GOT3 (cell line): ENCODE measurements around the gene QRICH1.

ENCODE experiments used
- DNase-seq: peaks from one replicate; lab custom pipeline; 2025; ENCODE audit warnings: mixed read lengths; lab: John Stamatoyannopoulos, UW

The QRICH1 gene

DNA sequence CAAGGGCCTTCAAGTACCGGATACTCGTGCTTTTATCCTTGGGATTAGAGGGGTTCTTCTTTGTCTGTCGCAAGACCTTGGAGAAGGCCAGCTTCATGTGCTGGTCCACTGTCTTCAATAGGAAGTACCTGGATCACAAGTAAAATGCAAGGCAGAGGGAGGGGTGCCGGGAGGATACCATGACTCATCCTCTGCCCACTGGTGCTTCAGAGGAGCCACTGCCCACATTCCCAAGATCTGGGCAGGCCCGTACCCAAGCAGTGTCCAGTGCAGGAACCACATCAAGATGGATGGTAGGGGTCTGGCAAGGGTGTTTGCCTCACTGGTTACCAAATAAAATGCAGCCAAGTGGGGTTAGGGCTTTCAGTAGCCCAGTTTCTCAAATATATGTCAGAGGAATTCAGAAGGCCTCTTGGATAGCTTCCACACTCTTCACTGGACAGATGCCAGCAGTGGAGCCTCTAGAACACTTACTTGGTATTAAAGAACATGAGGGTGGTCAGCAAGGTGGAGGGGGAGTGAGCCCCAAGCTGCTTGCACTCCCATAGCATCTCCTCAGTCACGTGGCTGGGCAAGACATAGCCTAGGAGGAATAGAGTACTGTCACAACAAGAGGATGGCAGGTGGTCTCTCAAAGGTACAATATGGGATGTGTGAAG, 61.1 kb downstream of the QRICH1 start:
- no peak for DNase-seq

DNA sequence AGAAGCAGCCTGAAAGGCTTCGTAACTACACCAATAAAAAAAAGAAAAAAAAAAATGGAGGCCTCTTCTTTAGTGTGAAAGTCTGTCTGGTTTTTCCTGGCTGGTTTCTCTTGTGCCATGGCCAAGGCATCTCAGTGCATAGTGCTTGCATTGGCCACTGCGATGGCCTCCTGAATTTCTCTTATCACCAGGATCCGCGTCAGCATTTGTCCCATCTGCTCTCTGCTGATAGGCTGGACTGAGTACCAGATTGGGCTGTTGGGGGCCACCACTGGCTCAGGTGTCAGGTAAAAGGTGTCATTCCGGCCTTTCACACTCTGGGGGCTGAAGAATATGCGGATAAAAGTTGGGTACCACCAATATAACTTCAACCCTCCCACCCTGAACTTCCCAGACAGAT, 63.5 kb downstream of the QRICH1 start:
- no peak for DNase-seq

DNA sequence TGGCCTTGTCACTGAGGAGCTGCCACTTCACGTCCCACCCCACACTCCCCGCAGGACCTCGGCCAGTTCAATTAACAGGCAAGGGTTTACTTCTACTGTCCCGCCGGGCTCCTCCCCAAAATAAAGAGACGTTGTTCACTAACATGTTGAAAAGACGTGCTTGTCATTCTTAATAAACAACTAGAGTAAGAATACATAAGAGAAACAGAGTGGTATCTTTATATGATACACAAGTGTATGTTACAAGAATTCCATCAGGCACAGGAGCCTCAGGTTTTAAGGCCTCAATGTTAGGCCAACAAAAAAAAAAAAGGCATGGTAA, 64.3 kb downstream of the QRICH1 start:
- DNase-seq = no peak

DNA sequence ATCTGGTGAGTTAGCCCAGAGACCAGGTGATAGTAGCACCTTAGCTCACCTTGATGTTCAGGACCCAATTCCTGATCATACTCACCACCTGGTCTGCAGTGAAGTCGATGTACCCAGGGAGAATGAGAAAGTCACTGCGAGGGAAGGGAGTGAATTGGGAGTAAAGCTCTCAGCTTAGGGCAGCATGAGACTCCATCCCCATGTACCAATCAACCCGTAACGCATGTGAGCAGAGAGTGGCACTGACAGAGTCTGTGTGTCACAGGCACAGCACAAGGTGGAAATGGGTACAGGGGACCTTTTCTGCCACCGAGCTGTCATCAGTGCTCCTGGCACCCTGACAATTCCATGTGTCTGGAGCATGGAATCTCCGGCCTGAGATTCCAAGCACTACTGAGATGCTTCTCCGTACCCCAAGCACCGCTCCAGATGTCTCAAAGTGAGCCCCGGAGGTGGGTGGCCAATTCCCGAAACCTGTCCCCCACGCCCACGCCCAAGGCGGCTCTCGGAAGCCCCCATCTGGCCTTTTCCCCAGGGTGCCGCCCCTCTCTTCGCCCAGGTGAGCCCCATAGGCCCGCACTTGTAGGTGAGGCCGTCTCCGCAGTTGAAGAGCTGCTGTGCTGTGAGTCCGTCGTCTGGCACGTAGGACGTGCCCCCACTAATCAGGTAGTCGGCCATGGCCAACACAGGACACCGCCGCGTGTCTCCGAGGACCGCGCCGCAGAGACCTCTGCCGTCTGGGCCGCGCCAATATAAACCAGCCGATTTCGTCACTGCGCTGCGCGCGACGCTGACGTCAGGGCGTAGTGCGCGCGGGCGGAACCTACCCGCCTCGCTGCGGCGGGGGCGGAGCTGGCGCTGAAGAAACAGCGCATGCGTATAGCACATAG, 65.0 kb downstream of the QRICH1 start, which contains the start of gene IMPDH2:
Gene IMPDH2 (minus strand): TSS at position 726 of the 890 bp plus-strand sequence. CDS start 48 bp downstream, at position 678.
- peak; percentile 57 for DNase-seq

DNA sequence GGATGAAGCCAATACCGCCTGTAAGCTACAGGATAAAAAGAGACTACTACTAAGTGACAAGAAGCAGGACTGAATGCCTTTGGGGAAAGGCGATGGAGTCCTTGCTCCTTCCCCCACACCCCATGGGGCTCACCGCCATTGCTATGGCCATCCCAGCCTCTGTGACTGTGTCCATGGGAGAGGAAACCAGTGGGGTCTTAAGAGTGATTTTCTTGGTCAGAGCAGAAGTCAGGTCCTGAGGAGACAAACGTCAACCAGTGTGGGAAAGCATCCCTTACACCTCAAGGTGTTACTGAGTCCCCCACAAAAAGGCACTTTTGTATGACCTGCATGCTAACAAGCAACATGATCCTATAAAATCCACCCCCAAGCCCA, 65.6 kb downstream of the QRICH1 start:
- no peak for DNase-seq

DNA sequence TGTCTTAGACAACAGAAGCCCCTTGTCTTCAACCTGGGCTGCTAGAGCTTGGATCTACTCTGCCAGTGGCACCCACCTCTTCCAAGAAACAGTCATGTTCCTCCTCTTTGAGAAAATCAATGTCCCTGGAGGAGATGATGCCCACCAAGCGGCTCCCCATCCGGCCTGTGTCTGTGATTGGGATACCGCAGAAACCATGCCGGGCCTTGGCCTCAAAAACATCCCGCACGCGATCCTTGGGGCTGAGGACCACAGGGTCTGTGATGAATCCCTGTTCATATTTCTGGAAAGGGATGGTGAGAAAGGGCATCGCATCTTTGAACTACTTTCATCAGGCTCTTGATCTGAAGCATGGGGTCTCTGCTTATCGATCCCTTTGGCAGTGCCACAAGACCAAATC, 66.2 kb downstream of the QRICH1 start:
- no peak for DNase-seq

DNA sequence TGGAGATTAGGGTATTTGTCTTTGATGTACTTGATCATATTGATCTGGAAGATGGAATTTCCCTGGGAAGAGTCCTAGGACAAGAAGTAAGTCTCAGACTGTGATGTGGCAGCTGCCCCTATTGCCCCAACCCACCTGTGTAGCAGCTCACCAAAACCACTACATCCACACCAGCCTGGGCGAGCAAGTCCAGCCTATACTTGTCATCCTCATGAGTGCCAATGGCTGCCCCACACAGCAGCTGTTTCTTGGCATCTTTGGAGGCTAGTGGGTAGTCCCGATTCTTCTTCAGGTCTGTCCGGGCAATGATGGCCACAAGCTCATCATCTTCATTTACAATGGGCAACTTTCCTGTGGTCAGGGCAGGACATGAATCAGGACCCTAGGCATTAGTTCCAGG, 67.3 kb downstream of the QRICH1 start:
- no peak for DNase-seq

DNA sequence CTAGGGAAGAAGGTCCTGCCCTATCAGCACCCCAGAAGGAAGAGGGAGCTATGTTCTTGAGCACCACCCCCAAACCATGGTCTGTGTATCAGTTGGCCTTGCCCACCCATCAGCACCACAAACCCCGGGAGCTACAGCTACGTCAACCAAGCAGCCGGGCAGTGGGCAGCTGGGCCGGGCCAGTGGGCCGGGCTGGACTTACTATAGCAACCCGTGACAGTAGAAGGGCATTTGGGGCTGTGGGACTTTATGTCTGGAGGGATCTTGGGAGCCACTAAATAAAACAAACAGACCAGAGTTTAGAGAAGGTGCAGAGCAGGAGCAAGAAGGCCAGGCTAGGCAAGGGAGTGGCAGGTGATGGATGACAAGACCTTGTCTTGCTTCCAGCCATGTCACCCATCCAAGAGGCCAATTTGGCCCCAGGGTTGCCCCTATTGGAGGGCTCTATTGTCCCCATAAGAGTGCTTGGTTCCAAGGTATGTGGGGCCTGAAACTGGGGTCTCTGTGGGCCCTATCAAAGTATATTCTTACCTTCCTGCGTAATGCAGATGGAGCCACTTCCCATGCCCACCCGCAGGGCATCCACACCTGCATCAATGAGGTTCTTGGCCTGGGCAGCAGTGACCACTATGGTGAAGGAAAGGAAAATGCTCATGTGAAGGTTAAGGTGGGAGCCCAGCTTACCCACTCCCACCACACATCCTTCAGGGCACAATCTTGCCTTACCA, 67.9 kb downstream of the QRICH1 start:
- DNase-seq = no peak

DNA sequence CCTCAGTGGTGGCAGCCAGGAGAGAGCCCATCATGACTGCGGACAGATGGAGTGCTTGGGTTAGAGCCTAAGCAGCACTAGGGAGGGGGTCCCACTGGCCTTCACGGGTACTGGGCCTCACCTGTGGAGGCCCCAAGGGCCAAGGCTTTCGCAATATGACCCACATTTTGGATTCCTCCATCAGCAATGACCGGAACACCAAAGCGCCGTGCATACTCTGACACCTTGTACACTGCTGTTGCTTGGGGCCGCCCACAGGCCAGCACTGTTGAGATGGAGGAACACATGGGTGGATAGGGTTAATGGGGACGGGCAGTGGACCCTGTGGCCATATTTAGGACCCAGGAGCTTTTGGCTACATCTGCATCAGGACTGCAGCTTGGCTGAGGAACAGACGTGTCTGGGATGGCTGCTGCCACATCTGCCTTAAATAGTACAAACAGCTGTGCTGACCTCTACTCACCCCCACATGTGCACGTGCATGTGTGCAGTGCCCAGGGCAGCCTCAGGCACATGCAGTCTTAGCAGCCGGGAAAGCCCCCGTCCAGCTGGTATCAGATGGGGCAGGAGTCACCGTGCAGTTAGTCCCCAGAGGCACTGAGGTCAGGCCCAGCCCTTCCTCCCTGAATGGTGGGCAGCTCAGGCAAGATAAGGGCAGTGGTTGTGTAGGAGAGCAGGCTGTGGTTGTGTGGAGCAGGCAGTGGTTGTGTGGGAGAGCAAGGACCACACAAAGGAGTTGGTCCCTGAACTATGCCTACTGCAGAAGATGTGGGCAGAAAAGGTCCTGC, 68.7 kb downstream of the QRICH1 start:
- no peak for DNase-seq

DNA sequence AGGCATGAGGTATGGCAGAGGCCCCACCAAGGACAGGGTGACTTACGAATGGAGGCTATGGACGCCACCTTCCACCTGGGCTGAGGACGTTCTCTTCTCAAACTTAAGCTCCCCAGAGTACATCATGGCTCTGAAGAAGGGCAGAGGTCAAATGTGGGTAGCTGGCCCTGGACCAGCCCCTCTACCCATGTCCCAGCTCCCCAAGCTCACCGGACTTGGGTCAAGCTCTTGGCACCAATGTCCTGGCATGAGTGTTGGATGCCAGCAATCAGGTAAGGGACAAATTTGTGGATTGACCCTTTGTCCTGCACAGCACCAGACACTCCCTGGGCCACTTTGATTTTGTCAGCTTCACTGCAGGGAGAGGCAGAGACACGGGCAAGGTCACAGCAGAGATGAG, 69.4 kb downstream of the QRICH1 start:
- no peak for DNase-seq

DNA sequence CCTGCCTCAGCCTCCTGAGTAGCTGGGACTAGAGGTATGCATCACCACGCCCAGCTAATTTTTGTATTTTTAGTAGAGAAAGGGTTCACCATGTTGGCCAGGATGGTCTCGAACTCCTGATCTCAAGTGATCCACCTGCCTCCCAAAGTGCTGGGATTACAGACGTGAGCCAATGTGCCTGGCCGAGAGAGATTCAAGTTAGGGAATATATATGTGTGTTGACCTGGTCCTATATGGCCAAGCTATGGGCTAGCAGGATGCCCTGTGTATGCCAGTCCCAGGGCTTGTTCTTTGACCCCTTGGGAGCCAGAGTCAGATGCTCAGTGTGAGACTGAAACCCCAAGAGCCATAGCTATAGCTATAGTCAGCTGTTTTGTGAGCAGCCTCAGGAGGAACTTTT, 70.1 kb downstream of the QRICH1 start:
- DNase-seq = no peak

DNA sequence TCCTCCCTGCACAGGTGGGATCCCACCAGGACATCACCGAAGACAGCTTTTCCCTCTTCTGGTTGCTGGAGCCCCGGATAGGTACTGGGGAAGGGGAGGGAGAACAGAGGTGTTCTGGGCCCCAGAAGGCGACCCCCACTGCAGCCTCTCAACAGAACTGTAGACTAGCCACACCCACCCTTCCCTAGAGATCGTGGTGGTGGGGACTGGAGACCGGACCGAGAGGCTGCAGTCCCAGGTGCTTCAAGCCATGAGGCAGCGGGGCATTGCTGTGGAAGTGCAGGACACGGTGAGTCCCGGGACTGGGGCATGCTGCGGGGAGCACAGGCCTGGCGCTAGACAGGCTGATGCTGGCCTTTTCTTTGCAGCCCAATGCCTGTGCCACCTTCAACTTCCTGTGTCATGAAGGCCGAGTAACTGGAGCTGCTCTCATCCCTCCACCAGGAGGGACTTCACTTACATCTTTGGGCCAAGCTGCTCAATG, 71.1 kb downstream of the QRICH1 start:
- no peak for DNase-seq

DNA sequence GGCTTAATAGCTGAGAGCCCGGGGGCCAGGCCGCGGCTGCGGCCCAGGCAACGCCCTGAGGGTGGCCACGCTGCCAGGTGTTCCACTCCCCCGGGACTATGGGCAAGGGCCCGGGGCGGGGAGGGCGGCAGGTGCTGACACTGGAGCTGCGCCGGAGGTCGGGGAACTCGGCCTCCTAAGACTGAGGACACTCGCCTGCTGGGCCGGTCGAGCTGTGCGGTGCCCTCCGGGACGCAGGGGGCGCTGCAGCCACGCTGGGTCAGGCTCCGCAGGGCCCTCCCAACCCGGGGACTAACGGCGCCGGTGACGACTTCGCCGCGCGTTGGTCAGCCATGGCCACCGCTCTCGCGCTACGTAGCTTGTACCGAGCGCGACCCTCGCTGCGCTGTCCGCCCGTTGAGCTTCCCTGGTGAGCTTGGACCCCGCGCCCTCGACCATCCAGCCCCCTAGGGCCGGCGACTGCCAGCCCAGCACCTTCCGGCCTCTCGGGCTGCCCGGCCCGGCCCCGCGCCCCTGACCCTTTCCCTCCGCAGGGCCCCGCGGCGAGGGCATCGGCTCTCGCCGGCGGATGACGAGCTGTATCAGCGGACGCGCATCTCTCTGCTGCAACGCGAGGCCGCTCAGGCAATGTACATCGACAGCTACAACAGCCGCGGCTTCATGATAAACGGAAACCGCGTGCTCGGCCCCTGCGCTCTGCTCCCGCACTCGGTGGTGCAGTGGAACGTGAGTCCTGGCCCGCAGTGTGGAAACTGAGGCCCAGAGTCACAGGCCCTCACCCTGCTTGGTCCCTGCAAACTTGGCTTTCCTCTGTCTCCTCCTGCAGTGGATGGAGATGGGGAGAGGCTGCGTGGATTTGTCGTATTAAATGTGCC, 71.8 kb downstream of the QRICH1 start, which contains the start of gene NDUFAF3:
Gene NDUFAF3 (plus strand): TSS at position 309 of the 875 bp plus-strand sequence. CDS start 24 bp downstream, at position 333.
- peak; percentile 75 for DNase-seq

DNA sequence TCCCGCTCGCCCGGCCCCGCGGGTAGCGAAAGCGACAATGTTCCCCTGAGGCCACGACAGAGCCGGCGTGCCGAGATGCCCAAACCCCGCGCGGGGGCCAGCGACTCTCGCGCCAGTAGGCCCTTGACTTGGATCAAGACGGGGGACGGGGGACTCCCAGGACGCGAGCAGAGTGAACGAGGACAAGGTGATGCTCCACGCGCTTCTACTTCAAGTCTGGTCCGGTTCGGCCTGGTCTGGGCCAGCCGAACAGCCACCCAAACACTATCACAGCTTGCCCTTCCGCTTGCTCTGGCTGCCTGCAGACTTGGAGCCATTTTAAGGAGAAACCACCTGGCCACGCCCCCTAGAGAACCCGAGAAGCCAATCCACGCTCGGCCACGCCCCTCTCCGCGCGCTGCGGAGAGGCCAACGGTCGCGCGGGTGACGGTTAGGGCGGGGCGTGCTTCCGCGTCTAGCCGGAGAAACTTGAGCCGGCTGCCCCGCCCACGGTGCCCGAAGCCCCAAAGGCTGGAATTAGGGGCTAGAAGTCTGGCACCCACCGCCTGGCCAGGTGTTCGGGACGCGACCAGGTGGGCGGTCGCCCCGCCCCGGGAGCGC, 72.6 kb downstream of the QRICH1 start:
- DNase-seq = peak; percentile 93

DNA sequence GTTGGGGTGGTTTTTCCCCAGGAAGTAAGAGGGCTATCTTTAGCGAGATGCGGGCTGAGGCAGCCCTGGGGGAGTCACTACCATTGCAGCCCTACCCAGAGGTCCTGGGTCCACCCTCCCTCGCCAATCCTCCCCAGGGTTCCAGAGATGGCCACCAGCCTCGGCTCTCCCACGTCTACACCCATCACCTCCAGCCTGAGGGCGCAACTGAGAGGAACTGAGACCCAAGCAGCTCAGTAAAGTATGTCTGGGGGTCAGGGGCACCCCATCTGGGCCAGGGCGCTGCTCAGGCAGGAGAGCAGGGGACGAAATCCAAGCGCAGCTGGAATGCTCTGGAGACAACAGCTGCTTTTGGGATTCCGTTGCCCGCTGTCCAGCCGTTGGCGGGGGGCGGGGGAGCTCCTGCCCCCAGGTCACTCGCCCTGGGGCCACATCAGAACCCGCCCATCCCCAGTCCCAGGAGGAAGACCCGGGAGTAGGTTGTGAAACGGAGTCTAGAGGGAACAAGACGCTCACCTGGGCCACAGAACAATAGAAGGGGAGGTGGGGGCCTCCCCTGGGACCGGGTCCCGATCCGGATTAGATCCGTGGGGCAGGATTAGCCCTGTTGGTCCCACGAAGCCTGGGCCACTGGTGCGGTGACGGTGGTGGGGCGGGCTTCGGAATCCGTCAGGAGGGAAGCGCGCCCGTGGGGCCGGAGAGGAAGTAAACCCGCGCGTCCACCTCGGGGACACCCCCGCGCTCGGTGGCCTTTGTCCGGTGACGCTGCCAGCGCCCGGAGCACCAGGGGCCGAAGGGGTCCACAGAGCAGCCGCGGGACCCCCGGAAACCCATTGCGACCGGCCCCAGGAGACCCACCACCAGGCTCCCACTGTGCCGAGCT, 73.3 kb downstream of the QRICH1 start:
- DNase-seq = no peak

DNA sequence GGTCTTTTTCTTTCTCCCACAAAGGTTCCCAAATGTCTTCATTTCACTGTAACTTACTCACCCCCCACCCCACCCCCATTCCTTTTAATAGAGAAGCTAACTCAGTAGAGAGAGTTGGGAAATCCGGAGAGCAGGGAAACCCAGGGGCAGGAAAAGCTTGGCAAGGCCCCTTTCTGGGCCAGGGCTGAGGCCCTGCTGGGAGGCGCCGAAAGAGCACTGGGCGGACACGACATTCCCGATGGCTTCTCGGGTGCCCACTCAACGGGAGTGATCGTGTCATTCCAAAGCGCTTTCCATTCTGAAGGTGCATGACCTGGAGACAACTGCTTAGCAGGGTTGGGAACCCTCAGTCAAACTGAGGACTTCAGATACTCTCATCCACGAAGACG, 73.9 kb downstream of the QRICH1 start:
- no peak for DNase-seq

DNA sequence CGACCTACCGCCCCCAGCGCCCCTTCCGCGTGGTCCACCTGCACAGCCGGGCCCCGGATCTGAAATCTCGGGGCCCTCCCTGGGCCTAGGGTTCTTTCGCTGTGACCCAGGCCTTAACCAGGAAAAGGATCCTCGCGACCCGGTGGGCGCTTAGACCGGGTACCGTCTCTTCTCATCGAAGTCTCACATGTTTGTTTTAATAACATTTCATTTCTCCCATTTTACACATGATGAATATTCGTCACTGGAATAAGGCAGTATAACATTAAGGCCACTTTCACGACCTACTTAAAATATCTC, 75.2 kb downstream of the QRICH1 start:
- DNase-seq = no peak

DNA sequence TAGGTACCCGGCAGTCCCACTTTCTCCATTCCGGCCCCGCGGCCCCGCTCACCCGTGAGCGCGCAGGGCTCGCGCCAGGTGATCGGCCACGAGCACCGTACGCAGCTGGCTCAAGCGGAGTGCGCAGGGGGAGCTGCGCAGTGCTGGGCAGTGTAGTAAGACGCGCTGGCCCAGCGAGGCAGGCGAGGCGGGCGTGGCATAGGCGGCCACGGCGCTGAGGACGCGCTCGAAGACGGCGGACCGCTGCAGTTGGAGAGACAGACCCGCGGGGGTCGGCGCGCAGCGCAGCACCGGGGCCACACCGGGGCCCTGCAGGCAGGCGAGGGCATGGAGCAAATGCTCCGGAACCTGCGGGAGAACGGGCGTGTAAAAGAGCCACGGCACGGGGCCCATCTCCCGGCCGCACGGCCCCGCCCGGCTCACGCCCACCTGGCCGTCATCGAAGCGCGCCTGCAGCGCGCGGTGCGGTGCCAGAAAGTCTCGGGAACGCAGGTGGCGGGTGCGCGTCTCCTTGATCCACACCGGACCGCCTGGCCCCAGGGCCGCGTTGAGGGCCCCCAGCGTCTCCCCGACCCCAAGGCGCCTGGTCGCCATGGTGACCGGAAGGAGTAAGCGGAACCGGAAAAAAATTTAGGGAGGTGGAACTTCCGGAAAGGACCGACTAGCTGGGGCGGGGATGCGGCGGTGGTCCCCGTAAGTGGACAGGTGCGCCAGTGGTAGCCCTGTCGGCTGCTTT, 75.7 kb downstream of the QRICH1 start, which contains the start of gene DALRD3:
Gene DALRD3 (minus strand): TSS at position 610 of the 736 bp plus-strand sequence. CDS start 16 bp downstream, at position 594.
- peak; percentile 79 for DNase-seq
